H9 (cell line): Measurements from ENCODE around the gene NUP85. TPM values are rescaled to one million over a fixed set of nuclear protein-coding genes. Genes with fewer than 3 reads are reported as not detected.

Experiments used
- DNase-seq: peaks from one replicate; pipeline ENCODE4 v3.0.0-alpha.2; 2017
- H2AFZ ChIP-seq: one replicate; pipeline ENCODE4 v1.6.1; 2013; ENCODE audit warnings: mild to moderate bottlenecking, low read length, control low read depth, moderate library complexity
- H2AK5ac ChIP-seq: 2 replicates; pipeline ENCODE4 v1.6.1; 2013; ENCODE audit warnings: low read length, control low read depth, mixed read lengths; ENCODE audit not compliant: insufficient read length
- H2BK120ac ChIP-seq: one replicate; pipeline ENCODE4 v1.6.1; 2013; ENCODE audit warnings: low read depth, mild to moderate bottlenecking, low read length, control low read depth, inconsistent platforms; ENCODE audit not compliant: poor library complexity, severe bottlenecking
- H2BK12ac ChIP-seq: 2 replicates; pipeline ENCODE4 v1.6.1; 2013; ENCODE audit warnings: low read length, control low read depth, mixed read lengths, low read depth; ENCODE audit not compliant: insufficient read length
- H2BK15ac ChIP-seq: 2 replicates; pipeline ENCODE4 v1.6.1; 2013; ENCODE audit warnings: low read depth, low read length, control low read depth
- H2BK20ac ChIP-seq: one replicate; pipeline ENCODE4 v1.6.1; 2013; ENCODE audit warnings: low read depth, mild to moderate bottlenecking, low read length, control low read depth, inconsistent platforms; ENCODE audit not compliant: poor library complexity, severe bottlenecking
- H2BK5ac ChIP-seq: 2 replicates; pipeline ENCODE4 v1.6.1; 2013; ENCODE audit warnings: low read length, control low read depth, mixed read lengths; ENCODE audit not compliant: insufficient read length
- H3K14ac ChIP-seq: 2 replicates; pipeline ENCODE4 v1.6.1; 2013; ENCODE audit warnings: low read length, control low read depth; ENCODE audit not compliant: insufficient read depth
- H3K18ac ChIP-seq: 2 replicates; pipeline ENCODE4 v1.6.1; 2013; ENCODE audit warnings: low read depth, mild to moderate bottlenecking, mixed read lengths, low read length, control low read depth; ENCODE audit not compliant: insufficient read length
- H3K23ac ChIP-seq: 2 replicates; pipeline ENCODE4 v1.6.1; 2013; ENCODE audit warnings: low read length, control low read depth, mixed read lengths, low read depth; ENCODE audit not compliant: insufficient read length
- H3K23me2 ChIP-seq: 2 replicates; pipeline ENCODE4 v1.6.1; 2013; ENCODE audit warnings: low read depth, mild to moderate bottlenecking, mixed read lengths, low read length, control low read depth; ENCODE audit not compliant: insufficient read length, poor library complexity, severe bottlenecking
- H3K27ac ChIP-seq: 2 replicates; pipeline ENCODE4 v1.5.1; 2013; ENCODE audit warnings: low read length, control low read depth, mixed read lengths, low read depth; ENCODE audit not compliant: insufficient read length
- H3K27me3 ChIP-seq: 2 replicates; pipeline ENCODE4 v1.6.1; 2013; ENCODE audit warnings: low read length, control low read depth, inconsistent platforms; ENCODE audit not compliant: insufficient read depth
- H3K4ac ChIP-seq: 2 replicates; pipeline ENCODE4 v1.6.1; 2013; ENCODE audit warnings: low read depth, mild to moderate bottlenecking, control low read depth, inconsistent platforms, low read length, moderate library complexity
- H3K4me1 ChIP-seq: 2 replicates; pipeline ENCODE4 v1.6.1; 2013; ENCODE audit warnings: low read length, control low read depth, inconsistent platforms; ENCODE audit not compliant: insufficient read depth
- H3K4me2 ChIP-seq: 2 replicates; pipeline ENCODE4 v1.6.1; 2013; ENCODE audit warnings: low read length, control low read depth, mixed read lengths; ENCODE audit not compliant: insufficient read length, insufficient read depth
- H3K56ac ChIP-seq: 2 replicates; pipeline ENCODE4 v1.6.1; 2013; ENCODE audit warnings: low read depth, mild to moderate bottlenecking, mixed read lengths, low read length, control low read depth; ENCODE audit not compliant: insufficient read length
- H3K79me1 ChIP-seq: 2 replicates; pipeline ENCODE4 v1.6.1; 2013; ENCODE audit warnings: low read depth, mild to moderate bottlenecking, moderate library complexity, low read length, control low read depth, inconsistent platforms; ENCODE audit not compliant: insufficient read depth, poor library complexity, severe bottlenecking
- H3K79me2 ChIP-seq: 2 replicates; pipeline ENCODE4 v1.6.1; 2013; ENCODE audit warnings: low read length, control low read depth, inconsistent platforms; ENCODE audit not compliant: insufficient read depth
- H3K9ac ChIP-seq: 2 replicates; pipeline ENCODE4 v1.6.1; 2013; ENCODE audit warnings: low read length, control low read depth, mixed read lengths; ENCODE audit not compliant: insufficient read length; ENCODE audit errors: extremely low read depth
- H3K9me3 ChIP-seq: one replicate; pipeline ENCODE4 v1.6.1; 2013; ENCODE audit warnings: low read depth, low read length, inconsistent platforms; ENCODE audit not compliant: control insufficient read depth
- H3T11ph ChIP-seq: one replicate; pipeline ENCODE4 v1.6.1; 2013; ENCODE audit warnings: mild to moderate bottlenecking, low read length, control low read depth, inconsistent platforms
- H4K20me1 ChIP-seq: one replicate; pipeline ENCODE4 v1.6.1; 2013; ENCODE audit not compliant: control insufficient read depth, insufficient read length, insufficient read depth
- H4K5ac ChIP-seq: 2 replicates; pipeline ENCODE4 v1.6.1; 2013; ENCODE audit warnings: low read depth, mild to moderate bottlenecking, mixed read lengths, low read length, control low read depth; ENCODE audit not compliant: insufficient read length
- H4K8ac ChIP-seq: replicated peaks from 2 replicates; pipeline ENCODE4 v1.6.1; 2013; ENCODE audit warnings: low read length, control low read depth, mixed read lengths, low read depth; ENCODE audit not compliant: insufficient read length
- H4K91ac ChIP-seq: 2 replicates; pipeline ENCODE4 v1.6.1; 2013; ENCODE audit warnings: low read depth, mild to moderate bottlenecking, moderate library complexity, mixed read lengths, low read length, control low read depth; ENCODE audit not compliant: insufficient read length
- H3K27ac Mint-ChIP-seq, 3 experiments: 2 replicates in 2 of 3; 3 replicates in 1 of 3; pipeline ENCODE4 v1.8.0; 2020 to 2021; ENCODE audit warnings: mixed read lengths in 3 of 3, mild to moderate bottlenecking in 1 of 3, moderate library complexity in 1 of 3
- H3K27me3 Mint-ChIP-seq: 2 replicates; pipeline ENCODE4 v1.8.0; 2021; ENCODE audit warnings: low read depth, mild to moderate bottlenecking, moderate library complexity, mixed read lengths
- H3K36me3 Mint-ChIP-seq, 3 experiments: 2 replicates in 2 of 3; 3 replicates in 1 of 3; pipeline ENCODE4 v1.8.0; 2020 to 2021; ENCODE audit warnings: low read depth in 3 of 3, mixed read lengths in 3 of 3; ENCODE audit not compliant: insufficient read depth in 1 of 3
- H3K4me1 Mint-ChIP-seq, 2 experiments: 2 replicates each; pipeline ENCODE4 v1.8.0; 2020; ENCODE audit warnings: mixed read lengths in 2 of 2
- H3K4me3 Mint-ChIP-seq, 2 experiments: 2 replicates in 1 of 2; 3 replicates in 1 of 2; pipeline ENCODE4 v1.8.0; 2020 to 2021; ENCODE audit warnings: mild to moderate bottlenecking in 2 of 2, mixed read lengths in 2 of 2, moderate library complexity in 1 of 2
- H3K9me3 Mint-ChIP-seq, 2 experiments: 2 replicates in 1 of 2; 3 replicates in 1 of 2; pipeline ENCODE4 v1.8.0; 2020; ENCODE audit warnings: mild to moderate bottlenecking in 2 of 2, mixed read lengths in 2 of 2, moderate library complexity in 1 of 2
- WGBS: extraction: QIAGEN DNeasy Blood & Tissue Kit; methylation state at CpG from one replicate; pipeline ENCODE4 v1.1.7; 2013; ENCODE audit warnings: missing lambda C conversion rate, low lambda C conversion rate, mixed read lengths; ENCODE audit not compliant: insufficient read length; ENCODE audit errors: extremely low coverage; 5-methylcytosine and 5-hydroxymethylcytosine counted together
- total RNA-seq: library from RNA; stranded (reverse); gene quantifications from 2 replicates; pipeline ENCODE4 v1.2.1, GENCODE V29; 2021
- TF ChIP-seq, protein P1 (sequence below): fragments of 200-600 bp; sonication (generic); conservative IDR thresholded peaks from 3 replicates; pipeline ENCODE4 v1.8.0; 2021; ENCODE audit warnings: antibody characterized with exemption, mild to moderate bottlenecking

Gene NUP85
- total RNA-seq, 1 experiment from 2014 or later, result 145 TPM

DNA sequence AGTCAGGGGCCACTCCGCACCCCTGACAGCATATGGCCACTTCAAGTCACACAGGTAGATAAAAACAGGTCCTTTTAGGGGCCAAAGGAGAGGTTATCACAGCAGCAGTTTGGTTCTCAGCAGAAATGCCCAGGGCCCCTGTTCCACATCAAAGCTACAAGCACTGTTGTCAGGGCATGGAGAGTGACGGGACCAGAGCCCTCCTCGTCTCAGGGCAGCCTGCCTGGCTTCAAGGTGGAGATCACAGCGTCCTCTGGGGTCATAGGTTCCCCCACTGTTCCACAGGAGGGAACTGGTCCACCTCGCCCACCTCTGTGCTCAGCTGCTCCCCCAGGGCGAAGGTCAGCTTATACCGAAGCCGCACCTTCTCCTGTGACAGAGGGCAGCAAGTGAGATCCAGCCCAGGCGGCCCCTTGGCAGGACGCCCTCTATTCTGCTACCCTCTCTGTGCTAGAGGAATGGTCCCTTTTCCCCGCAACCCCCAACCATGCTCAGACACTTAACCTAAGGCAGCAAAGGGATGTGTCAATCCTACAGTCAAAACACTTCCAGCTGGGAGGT is 32.6 kb downstream of the NUP85 start:
- Mint-ChIP-seq H3K9me3 (no peaks in the 10 kb centered on the region), H3K27ac (peak overlapping the region in 2 of 3 experiments; percentile 14 to 44; a peak in 1 of 7 replicates), H3K36me3 (peaks cover 35 to 84% (median 75%) of the 10 kb centered on the region in 3 experiments; a peak in 6 of 7 replicates), H3K4me3 (no peak overlapping the region), H3K4me1 (peaks cover 8 to 15% of the 10 kb centered on the region in 2 experiments), H3K27me3 (no peaks in the 10 kb centered on the region)
- no peak overlapping the region for H4K5ac ChIP-seq
- no peak overlapping the region for H3T11ph ChIP-seq
- H3K23ac ChIP-seq, result no peak overlapping the region
- no peak overlapping the region for H3K27ac ChIP-seq
- no peak overlapping the region for H3K4me2 ChIP-seq
- no peak overlapping the region for H2AFZ ChIP-seq
- no peak overlapping the region for H4K91ac ChIP-seq
- no peak for DNase-seq
- H4K20me1 ChIP-seq, result peaks cover 4% of the 10 kb centered on the region
- no peak overlapping the region for H2AK5ac ChIP-seq
- H2BK20ac ChIP-seq, result no peak overlapping the region
- H3K23me2 ChIP-seq, result no peaks in the 10 kb centered on the region
- no peak overlapping the region for H3K18ac ChIP-seq
- TF ChIP-seq, protein P1, sequence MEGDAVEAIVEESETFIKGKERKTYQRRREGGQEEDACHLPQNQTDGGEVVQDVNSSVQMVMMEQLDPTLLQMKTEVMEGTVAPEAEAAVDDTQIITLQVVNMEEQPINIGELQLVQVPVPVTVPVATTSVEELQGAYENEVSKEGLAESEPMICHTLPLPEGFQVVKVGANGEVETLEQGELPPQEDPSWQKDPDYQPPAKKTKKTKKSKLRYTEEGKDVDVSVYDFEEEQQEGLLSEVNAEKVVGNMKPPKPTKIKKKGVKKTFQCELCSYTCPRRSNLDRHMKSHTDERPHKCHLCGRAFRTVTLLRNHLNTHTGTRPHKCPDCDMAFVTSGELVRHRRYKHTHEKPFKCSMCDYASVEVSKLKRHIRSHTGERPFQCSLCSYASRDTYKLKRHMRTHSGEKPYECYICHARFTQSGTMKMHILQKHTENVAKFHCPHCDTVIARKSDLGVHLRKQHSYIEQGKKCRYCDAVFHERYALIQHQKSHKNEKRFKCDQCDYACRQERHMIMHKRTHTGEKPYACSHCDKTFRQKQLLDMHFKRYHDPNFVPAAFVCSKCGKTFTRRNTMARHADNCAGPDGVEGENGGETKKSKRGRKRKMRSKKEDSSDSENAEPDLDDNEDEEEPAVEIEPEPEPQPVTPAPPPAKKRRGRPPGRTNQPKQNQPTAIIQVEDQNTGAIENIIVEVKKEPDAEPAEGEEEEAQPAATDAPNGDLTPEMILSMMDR, result no peak
- no peaks in the 10 kb centered on the region for H3K79me2 ChIP-seq
- no peak overlapping the region for H3K56ac ChIP-seq
- no peak overlapping the region for H3K9ac ChIP-seq
- H4K8ac ChIP-seq, result no peak overlapping the region
- H2BK15ac ChIP-seq, result no peak overlapping the region
- H3K14ac ChIP-seq, result no peak overlapping the region
- WGBS, result no CpG with 5 or more reads among the region's 11 CpGs
- H2BK120ac ChIP-seq, result no peak overlapping the region
- no peaks in the 10 kb centered on the region for H3K27me3 ChIP-seq
- H3K4ac ChIP-seq, result no peak overlapping the region
- no peaks in the 10 kb centered on the region for H3K79me1 ChIP-seq
- no peaks in the 10 kb centered on the region for H3K9me3 ChIP-seq
- no peak overlapping the region for H2BK12ac ChIP-seq
- H2BK5ac ChIP-seq, result no peak overlapping the region
- no peaks in the 10 kb centered on the region for H3K4me1 ChIP-seq
